SIG-M5 treated with dmso at 0.1 percent for 504 hours (cell line): ENCODE results near the gene SEPTIN10.

ENCODE experiments used
- DNase-seq: peaks from one replicate; lab custom pipeline; 2025; ENCODE audit not compliant: unreplicated experiment; lab: John Stamatoyannopoulos, UW

Gene SEPTIN10

GRCh38 chr2:109525836-109526235 is 87.9 kb downstream of the SEPTIN10 start:
- DNase-seq, result no peak

- DNase-seq, result no peak
Measured at GRCh38 chr2:109523536-109524361, 90.0 kb downstream of the SEPTIN10 start.

GRCh38 chr2:109523121-109523520 is 90.6 kb downstream of the SEPTIN10 start:
- no peak for DNase-seq

- no peak for DNase-seq
Measured at GRCh38 chr2:109522063-109522374, 91.7 kb downstream of the SEPTIN10 start.

GRCh38 chr2:109521233-109522062 is 92.3 kb downstream of the SEPTIN10 start:
- no peak for DNase-seq

- no peak for DNase-seq
Measured at GRCh38 chr2:109519513-109519912, 94.3 kb downstream of the SEPTIN10 start.

GRCh38 chr2:109517118-109517889 is 96.5 kb downstream of the SEPTIN10 start:
- no peak for DNase-seq

GRCh38 chr2:109516445-109517117 is 97.2 kb downstream of the SEPTIN10 start:
- peak; percentile 36 for DNase-seq

GRCh38 chr2:109514857-109515256 is 98.9 kb downstream of the SEPTIN10 start:
- DNase-seq, result no peak

GRCh38 chr2:109513749-109514588 is 99.8 kb downstream of the SEPTIN10 start:
- no peak for DNase-seq

GRCh38 chr2:109513230-109513629 is 100.5 kb downstream of the SEPTIN10 start:
- DNase-seq, result no peak

GRCh38 chr2:109512076-109512475 is 101.7 kb downstream of the SEPTIN10 start:
- no peak for DNase-seq

- DNase-seq, result no peak
Measured at GRCh38 chr2:109511168-109511567, 102.6 kb downstream of the SEPTIN10 start.

GRCh38 chr2:109510136-109511028 is 103.4 kb downstream of the SEPTIN10 start:
- peak; percentile 66 for DNase-seq

- DNase-seq, result no peak
Measured at GRCh38 chr2:109508556-109508955, 105.2 kb downstream of the SEPTIN10 start.

- no peak for DNase-seq
Measured at GRCh38 chr2:109507828-109508227, 105.9 kb downstream of the SEPTIN10 start.

- DNase-seq, result no peak
Measured at GRCh38 chr2:109507217-109507616, 106.5 kb downstream of the SEPTIN10 start.

- DNase-seq, result no peak
Measured at GRCh38 chr2:109503191-109503590, 110.6 kb downstream of the SEPTIN10 start.

GRCh38 chr2:109501461-109501860 is 112.3 kb downstream of the SEPTIN10 start:
- no peak for DNase-seq
